Measurements from ENCODE around the gene FOXN3.

FOXN3 gene

GRCh38 chr14:89359477-89360222 lies 57.4 kb downstream of the FOXN3 start:
- DNase-seq (ENCODE audit: low spot score) = no peak

GRCh38 chr14:89357655-89358297 lies 59.3 kb downstream of the FOXN3 start:
- DNase-seq (ENCODE audit: low spot score) = no peak

GRCh38 chr14:89356927-89357326 lies 60.1 kb downstream of the FOXN3 start:
- no peak for DNase-seq (ENCODE audit: low spot score)

GRCh38 chr14:89356496-89356895 lies 60.5 kb downstream of the FOXN3 start:
- no peak for DNase-seq (ENCODE audit: low spot score)

DNA sequence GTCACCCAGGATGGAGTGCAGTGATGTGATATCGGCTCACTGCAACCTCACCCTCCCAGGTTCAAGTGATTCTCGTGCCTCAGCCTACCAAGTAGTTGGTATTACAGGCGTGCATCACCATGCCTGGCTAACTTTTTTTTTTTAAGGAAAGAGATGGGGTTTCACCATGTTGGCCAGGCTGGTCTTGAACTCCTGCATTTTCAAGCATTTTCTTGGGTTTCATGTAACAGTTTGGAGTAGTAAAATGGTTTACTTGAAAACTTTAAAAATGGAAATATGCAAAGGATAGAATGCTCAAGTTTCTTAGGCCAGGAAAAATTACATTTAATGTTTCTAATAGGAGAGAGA lies 63.3 kb downstream of the FOXN3 start:
- no peak for DNase-seq (ENCODE audit: low spot score)

DNA sequence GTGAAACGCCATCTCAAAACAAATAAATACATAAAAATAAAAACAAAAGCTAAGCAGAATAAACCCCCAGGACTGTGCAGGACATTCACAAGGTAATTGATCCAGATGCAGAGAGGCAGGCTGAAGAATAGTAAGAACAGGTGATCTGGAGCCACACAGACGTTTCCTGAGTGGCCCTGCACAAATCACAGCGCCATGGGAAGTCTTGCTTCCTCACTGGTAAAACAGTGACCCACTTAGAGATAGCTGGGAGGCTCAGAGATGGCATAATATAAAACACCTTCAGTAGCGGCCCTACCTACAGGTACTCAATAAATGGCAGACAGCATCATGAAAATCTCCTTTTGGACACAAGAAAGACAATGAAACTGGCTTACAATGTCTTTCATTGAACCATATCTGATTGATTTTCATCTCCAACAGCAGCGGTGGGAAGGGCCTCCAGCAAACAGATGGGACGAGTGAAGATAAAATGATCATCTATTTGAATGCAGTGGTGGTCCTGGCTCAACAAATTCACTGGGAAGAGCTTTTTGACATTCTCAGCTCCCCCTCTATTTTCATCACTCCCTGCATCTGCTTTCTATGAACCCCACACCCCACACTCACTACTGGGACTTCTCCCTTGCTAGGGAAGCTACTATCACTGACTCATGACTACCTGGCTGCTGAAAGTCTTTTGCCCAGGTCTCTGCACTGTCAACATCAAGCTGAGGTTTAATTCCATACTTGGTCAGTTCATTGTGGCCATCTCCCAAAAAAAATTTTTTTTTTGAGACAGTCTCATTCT lies 63.9 kb downstream of the FOXN3 start:
- no peak for DNase-seq (ENCODE audit: low spot score)

- DNase-seq (ENCODE audit: low spot score) = peak; percentile 16
These were observed 65.3 kb downstream of the FOXN3 start for GRCh38 chr14:89351516-89352404.

- DNase-seq (ENCODE audit: low spot score) = no peak
These were observed 65.9 kb downstream of the FOXN3 start for GRCh38 chr14:89351221-89351515.

DNA sequence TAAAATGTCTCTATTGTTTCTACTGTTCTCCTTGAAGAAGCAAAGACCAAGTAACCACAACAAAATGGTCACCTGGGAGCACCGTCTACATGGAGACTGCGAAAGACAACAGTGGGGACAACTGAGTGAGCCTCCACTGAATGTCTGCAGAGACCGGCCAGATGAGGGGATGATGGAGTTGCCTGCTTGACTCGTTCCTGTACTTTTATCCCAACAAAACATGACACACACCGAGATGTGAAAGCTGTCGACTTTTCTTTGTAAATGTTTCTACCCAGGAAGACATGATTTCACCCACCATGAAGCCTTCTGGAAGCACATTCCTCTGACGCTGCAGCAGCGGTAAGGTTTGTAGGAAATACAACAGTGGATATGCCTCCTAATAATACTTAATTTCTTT lies 66.9 kb downstream of the FOXN3 start:
- DNase-seq (ENCODE audit: low spot score) = no peak

DNA sequence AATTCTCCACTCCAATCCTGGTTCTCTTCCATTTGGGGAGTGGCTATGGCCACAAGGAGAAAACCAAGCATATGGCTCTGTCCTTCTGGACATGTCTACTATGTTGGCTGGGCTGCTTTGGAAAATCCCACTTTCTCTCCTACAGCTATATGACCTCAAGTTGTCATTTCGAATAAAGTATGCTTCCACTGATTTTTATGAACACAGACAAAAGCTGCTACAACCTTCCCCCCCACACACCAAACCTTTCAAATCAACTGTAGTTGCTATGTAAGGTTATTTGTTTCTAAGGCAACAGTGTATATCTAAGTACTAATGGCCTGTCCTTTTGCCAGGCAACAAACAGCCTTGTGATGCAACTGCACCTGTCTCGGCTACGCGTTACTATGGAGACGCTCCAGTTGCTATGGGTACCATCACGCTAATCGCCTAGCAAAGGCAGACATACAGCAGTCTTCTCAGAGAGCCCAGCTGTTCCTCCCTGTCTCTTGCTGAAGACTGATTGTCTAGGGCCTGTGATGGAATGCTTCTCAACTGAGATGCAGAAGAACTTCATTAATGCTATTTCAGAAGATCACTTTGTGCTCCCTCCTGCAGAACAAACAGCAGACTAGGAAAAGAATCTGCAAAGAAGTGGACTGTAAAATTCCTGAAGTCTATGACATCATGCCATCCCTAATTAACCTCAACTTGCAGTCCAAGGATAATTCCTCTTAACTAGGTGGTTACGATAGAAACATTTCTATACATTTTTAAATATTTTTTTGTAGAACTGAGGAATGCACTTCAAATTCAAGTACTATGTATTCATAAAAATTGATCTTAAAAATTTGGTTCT lies 67.6 kb downstream of the FOXN3 start:
- peak; percentile 24 for DNase-seq (ENCODE audit: low spot score)

DNA sequence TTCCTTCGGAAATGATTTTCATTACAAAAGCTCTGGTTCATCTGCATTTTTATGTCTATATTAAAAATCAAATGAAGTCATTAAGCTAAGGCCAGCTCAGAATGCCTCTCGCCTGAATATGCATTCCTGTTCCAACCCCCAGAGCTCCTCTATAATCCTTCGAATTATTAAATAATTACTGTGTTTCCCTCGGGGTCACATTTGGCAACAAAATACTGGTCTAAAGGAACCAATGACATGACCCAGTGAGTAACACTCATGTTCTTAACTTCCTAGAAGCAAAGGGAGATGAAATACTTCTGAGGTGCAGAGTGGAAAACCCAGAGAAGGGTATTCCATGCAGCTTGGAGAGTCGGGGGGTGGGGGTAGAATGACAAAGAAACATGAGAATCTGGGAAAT lies 68.3 kb downstream of the FOXN3 start:
- DNase-seq (ENCODE audit: low spot score) = no peak

DNA sequence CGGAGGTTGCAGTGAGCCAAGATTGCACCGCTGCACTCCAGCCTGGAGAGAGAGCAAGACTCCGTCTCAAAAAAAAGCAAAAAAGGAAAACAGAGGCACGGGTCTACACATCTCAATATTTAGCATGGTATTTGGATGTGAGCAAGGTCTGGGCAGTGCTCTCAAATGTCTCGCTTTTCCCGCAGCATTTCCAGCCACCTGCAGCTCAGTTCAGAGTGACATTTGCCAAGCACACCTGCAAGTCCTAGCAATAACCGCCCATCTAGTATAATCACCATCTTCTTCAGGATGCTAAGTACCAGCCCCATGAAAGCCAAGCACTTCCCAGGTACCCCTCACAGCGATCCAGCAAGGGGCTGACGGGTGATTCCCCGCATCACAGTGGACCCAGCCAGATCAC lies 69.1 kb downstream of the FOXN3 start:
- no peak for DNase-seq (ENCODE audit: low spot score)

DNA sequence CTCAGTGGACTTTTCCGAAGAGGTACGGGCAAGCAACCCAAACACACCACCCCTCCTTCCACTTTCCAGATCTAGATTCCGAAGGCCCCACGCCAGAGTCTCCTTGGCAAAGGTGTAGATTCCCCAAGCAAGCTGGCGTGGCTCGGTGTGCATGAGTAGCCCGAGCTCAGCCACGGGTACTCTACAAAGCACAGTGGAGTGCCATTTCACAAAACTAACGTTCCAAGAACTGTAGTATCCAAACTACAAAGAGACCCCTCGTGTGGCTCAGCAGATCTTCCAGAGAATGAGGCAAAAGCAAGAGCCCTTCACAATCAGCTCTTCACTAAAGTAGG lies 72.1 kb downstream of the FOXN3 start:
- no peak for DNase-seq (ENCODE audit: low spot score)

DNA sequence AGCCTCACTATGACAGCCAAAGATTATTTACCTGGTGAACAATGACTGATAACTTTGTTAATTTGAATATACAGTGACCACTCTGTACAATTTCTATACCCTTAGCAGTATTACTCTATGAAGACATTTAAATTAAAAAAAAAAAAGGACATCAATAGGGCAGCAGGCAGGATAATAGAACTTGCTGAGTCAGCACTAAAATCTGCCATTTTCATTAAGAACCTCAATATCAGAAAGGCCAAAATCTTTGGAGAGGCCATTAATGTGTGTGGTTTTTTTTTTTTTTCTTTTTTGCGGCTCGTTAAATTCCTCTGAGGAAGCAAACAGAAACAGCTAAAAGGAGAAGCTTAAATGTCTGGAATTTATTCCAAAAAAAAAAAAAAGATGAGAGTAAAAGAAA lies 73.7 kb downstream of the FOXN3 start:
- DNase-seq (ENCODE audit: low spot score) = no peak

- no peak for DNase-seq (ENCODE audit: low spot score)
These were observed 75.0 kb downstream of the FOXN3 start for GRCh38 chr14:89342049-89342448.

DNA sequence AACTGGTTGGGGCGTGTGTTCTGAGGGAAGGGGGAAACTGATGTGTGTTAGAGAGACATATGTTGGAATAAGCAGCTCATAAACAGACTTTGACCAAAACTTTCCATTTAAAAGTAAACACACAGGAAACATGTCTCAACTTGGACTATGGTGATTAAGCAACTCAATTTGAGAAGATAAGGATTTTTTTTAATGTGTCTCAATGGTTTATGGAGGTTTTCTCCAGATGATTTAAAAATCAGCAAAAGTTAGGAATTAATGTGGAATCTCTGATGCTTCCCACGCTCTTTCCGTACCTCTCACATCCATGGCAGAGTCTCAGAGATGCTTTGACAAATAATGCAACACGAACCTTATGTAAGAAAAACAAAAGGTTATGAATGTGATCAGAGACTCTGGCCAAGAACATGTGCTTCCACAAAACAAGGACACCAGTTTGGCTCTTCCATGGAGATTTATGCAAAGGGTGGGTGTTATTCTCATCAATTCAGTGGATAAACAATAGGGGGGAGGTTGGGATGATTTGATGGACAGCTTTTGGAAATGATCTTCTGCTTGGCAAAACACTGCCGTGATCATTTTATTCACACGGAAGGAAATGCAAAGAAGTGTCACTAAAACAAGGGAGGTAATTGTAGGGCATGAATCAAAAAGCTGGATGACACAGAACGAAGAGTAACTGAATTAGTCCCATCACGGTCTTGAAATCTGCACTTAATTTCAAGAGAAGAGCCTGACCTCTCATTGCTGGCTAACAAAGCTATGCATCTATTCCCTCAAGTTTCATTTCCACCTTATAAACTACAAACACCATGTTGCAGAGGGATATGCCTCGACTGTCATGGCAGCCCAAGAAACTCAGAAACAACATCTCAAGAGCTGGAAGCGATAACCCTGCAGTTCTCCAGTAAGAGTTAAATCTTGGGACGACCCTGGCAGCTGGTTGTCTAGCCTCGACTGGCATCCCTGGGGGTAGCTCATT lies 76.5 kb downstream of the FOXN3 start:
- no peak for DNase-seq (ENCODE audit: low spot score)

DNA sequence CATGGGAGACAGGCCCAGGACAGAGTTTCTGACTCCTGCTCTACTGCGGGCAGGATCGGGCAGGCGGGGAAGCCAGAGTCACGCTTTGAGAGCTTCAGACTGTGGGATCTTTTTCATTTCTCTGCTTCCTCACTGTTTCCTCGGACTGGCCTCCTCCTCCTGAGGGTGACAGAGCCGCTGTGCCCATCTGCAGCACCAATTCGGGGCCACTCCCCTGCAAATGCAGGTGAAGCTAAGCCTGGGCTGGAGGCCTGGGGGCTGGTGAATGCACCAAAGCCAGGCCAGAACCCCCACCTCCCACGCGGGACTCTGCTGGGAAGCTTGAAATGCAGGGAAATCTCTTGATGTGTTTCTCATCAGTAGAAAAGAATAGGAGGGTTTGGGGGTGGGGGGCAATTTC lies 77.5 kb downstream of the FOXN3 start:
- no peak for DNase-seq (ENCODE audit: low spot score)

DNA sequence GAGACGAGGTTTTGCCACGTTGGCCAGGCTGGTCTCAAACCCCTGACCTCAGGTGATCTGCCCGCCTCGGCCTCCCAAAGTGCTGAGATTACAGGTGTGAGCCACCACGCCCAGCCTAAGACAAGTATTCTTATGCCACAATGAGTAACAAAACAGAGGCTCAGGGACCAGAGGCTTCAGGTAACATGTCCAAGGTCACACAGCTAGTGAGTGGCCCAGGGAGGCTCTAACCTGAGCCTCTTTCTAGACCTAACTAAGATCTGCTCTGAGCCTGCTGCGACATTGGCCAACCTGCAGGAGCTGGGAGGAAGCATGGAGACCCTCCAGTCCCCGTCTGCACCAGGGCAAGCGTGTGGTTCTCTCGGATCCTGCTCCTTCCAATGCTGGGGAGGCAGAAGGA lies 77.9 kb downstream of the FOXN3 start:
- no peak for DNase-seq (ENCODE audit: low spot score)

- DNase-seq (ENCODE audit: low spot score) = no peak
These were observed 80.7 kb downstream of the FOXN3 start for GRCh38 chr14:89336338-89336737.

DNA sequence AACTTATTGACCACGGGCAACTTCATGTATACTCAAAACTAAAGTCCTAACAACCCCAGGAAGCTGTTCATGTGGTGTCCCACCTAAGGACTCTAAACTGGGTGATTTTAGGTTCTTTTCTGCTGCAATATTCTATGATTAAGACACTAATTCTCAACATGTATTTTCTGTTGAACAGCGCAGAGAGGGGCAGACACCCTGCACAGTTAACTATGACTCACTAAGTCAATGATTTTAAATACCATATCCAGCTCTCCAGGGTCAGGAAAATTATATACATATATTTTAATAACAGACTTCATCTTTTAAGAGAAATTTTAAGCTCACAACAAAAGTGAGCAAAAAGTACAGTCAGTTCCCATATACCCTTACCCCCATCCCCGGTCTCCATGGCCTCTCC lies 85.0 kb downstream of the FOXN3 start:
- DNase-seq (ENCODE audit: low spot score) = no peak

Measured in CD4-positive, alpha-beta T cell treated with Interleukin-15 for 4 hours (primary cell).